Mammary microvascular endothelial cell (primary cell): Measurements from ENCODE around the gene DHRS4L2. TPM values are rescaled to one million over a fixed set of nuclear protein-coding genes. Genes with fewer than 3 reads are reported as not detected.

ENCODE experiments used
- total RNA-seq: library from RNA; depleted of rRNA; stranded (reverse); fragments of >200 nt; gene quantifications from 2 replicates; pipeline ENCODE4 v1.2.3, GENCODE V29; 2015

DHRS4L2 gene
- total RNA-seq = 16.9 and 24.7 TPM in 2 replicates

DNA sequence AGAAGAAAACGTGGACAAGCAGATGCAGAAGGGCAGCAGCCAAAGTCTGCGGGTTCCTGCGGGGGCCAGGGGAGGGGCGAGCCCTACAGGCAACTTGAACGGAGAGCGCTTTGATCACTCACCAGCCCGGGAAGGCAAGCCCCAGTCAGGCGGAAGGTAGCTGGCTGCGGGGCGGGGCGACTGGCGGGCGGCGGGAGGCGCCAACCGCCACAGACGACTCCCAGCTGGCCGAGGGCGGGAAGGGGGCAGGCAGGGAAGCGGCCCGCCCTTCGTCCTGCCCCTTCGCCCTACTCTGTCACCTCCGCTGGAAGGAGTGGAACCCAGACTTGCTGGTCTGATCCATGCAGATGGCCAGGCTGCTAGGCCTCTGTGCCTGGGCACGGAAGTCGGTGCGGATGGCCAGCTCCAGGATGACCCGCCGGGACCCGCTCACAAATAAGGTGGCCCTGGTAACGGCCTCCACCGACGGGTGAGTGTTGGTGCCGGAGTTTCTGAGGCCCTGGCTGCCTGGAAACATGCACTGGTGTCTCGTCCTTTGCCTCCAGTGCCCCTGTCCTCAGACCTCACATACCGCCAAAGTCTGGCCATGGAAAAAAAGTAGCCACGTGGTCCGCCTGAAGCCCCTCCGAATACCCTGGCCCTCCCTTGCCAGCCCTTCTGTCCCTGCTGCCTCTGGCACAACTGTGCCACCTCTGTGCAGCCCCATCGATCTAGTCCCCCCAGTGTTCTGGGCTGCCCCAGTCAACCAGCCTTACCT lies at the start of gene DHRS4L2:
DHRS4L2 (plus strand) TSS at position 323 of the 757 bp plus-strand sequence; CDS start at position 342, 19 bp downstream.

DNA sequence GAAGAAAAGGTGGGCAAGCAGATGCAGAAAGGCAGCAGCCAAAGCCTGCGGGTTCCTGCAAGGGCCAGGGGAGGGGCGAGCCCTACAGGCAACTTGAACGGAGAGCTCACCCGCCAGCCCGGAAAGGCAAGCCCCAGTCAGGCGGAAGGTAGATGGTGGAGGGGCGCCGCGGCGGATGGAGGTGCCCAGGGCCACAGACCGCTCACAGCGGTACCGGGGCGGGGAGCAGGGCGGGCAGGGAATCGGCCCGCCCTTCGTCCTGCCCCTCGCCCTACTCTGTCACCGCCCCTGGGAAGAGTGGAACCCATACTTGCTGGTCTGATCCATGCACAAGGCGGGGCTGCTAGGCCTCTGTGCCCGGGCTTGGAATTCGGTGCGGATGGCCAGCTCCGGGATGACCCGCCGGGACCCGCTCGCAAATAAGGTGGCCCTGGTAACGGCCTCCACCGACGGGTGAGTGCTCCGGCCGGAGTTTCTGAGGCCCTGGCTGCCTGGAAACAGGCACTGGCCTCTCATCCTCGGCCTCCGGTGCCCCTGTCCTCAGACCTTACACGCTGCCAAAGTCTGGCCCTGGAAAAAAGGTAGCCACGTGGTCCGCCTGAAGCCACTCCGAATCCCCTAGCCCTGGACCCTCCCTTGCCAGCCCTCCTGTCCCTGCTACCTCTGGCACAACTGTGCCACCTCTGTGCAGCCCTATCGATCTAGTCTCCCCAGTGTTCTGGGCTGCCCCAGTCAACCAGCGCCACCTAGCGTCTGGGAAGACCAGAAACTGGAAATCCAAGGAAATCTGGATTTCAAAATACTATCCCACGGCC lies 35.1 kb upstream of the DHRS4L2 start, which contains the start of gene DHRS4:
DHRS4 (plus strand) TSS at position 307 of the 815 bp plus-strand sequence; CDS start at position 326, 19 bp downstream.

DNA sequence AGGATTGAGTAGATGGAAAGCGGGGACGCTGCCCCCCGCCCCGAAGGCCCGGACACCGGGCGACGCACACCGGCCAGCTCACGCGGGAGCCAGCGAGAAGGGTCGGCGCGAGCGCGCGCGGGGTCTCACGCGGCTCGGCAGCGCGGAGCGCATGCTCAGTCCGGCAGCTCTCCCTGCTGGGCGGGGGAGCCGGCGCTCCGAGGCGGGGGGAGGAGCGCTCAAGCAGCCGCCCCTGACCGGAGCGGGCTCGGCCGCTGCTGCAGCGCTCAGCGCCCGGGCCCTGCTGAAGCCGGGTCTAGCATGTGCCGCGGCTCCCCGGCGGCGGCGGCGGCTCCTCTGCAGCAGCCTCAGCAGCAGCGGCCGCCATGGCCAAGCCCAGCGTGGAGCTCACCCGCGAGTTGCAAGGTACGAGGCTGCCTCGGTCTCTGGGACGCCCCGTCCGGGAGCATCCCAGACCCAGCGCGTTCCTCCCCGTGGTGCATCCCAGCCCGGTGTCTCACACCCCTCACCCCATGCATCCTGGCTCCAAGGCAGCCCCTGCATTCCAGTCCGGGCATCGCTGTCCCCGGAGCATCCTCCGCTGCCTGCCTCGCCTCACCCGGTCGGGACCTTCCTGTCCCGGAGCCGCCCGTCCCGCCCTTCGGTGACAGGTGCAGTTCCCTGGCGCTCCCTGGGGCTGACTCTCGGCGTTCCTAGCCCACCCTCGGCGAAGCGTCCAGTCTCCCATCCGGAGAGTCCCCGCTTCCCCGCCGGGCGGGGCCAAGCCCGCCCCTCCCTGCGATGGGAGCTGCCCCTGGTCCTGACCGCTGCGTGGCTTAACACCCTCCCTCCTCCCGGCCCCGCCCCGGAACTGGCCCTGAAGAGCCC lies 63.3 kb downstream of the DHRS4L2 start, which contains the start of gene CARMIL3:
CARMIL3 (plus strand) TSS at position 221 of the 867 bp plus-strand sequence; CDS start at position 366, 145 bp downstream.

Other genes with a start within 250 kb of the DHRS4L2 start
- gene DHRS4, start 35.2 kb upstream of the DHRS4L2 start, total RNA-seq = 54.6 and 64.4 TPM in 2 replicates
- gene CARMIL3, start 63.1 kb downstream of the DHRS4L2 start, total RNA-seq = 0.05 TPM in 1 of 2 replicates, not detected in the other
- not detected in 2 replicates for gene CPNE6, start 82.6 kb downstream of the DHRS4L2 start, total RNA-seq
- gene PCK2, start 105.4 kb downstream of the DHRS4L2 start, total RNA-seq = 7.9 and 24.3 TPM in 2 replicates
- 43.6 and 46.1 TPM in 2 replicates for gene DCAF11, start 125.8 kb downstream of the DHRS4L2 start, total RNA-seq
- 0.74 and 1.3 TPM in 2 replicates for gene NRL, start 126.0 kb downstream of the DHRS4L2 start, total RNA-seq
- 0.10 TPM in 1 of 2 replicates, not detected in the other for gene FITM1, start 141.7 kb downstream of the DHRS4L2 start, total RNA-seq
- gene PSME1, start 147.3 kb downstream of the DHRS4L2 start, total RNA-seq = 311 and 318 TPM in 2 replicates
- gene EMC9, start 152.7 kb downstream of the DHRS4L2 start, total RNA-seq = 15.7 and 22.2 TPM in 2 replicates
- gene PSME2, start 157.7 kb downstream of the DHRS4L2 start, total RNA-seq = 179 and 201 TPM in 2 replicates
- 41.4 and 59.8 TPM in 2 replicates for gene RNF31, start 158.6 kb downstream of the DHRS4L2 start, total RNA-seq
- 55.8 and 57.5 TPM in 2 replicates for gene IRF9, start 172.3 kb downstream of the DHRS4L2 start, total RNA-seq
- gene REC8, start 183.2 kb downstream of the DHRS4L2 start, total RNA-seq = 14.8 and 16.6 TPM in 2 replicates
- 61.1 and 67.6 TPM in 2 replicates for gene IPO4, start 199.9 kb downstream of the DHRS4L2 start, total RNA-seq
- 52.3 and 57.7 TPM in 2 replicates for gene TM9SF1, start 206.5 kb downstream of the DHRS4L2 start, total RNA-seq
- not detected in 2 replicates for gene TSSK4, start 216.8 kb downstream of the DHRS4L2 start, total RNA-seq
- 44.2 and 49.3 TPM in 2 replicates for gene CHMP4A, start 224.6 kb downstream of the DHRS4L2 start, total RNA-seq
- 15.8 and 15.9 TPM in 2 replicates for gene MDP1, start 227.1 kb downstream of the DHRS4L2 start, total RNA-seq
- 259 and 294 TPM in 2 replicates for gene NEDD8, start 243.4 kb downstream of the DHRS4L2 start, total RNA-seq
- 66.4 and 67.7 TPM in 2 replicates for gene GMPR2, start 244.0 kb downstream of the DHRS4L2 start, total RNA-seq